Subcutaneous abdominal adipose tissue (tissue), 5 donors: ENCODE data around the gene ARID5A.
"Not testable (repeated sequence)": the region's sequence is repeated elsewhere in the genome, so short reads cannot be mapped to it uniquely, and the experiment has no call there.

Experiments used
- H3K27ac ChIP-seq: one replicate; pipeline ENCODE4 v1.7.0; 2013; ENCODE audit warnings: low read depth, mild to moderate bottlenecking, inconsistent platforms, low read length, moderate library complexity
- H3K27me3 ChIP-seq, 5 donors: one replicate each; pipeline ENCODE4 v1.7.0; 2013; ENCODE audit warnings: low read length in 5 of 5, inconsistent platforms in 1 of 5; ENCODE audit not compliant: control insufficient read depth in 5 of 5, insufficient read depth in 4 of 5
- H3K36me3 ChIP-seq, 5 donors: one replicate each; pipeline ENCODE4 v1.7.0; 2013; ENCODE audit warnings: low read length in 5 of 5; ENCODE audit not compliant: control insufficient read depth in 5 of 5, insufficient read depth in 5 of 5
- H3K4me1 ChIP-seq, 5 donors: one replicate each; pipeline ENCODE4 v1.7.0; 2013; ENCODE audit warnings: low read length in 5 of 5, mild to moderate bottlenecking in 3 of 5, moderate library complexity in 1 of 5; ENCODE audit not compliant: control insufficient read depth in 5 of 5, insufficient read depth in 5 of 5
- H3K4me3 ChIP-seq, 5 donors: one replicate each; pipeline ENCODE4 v1.7.0; 2013; ENCODE audit warnings: low read length in 5 of 5, low read depth in 1 of 5
- H3K9ac ChIP-seq, 5 donors: one replicate each; pipeline ENCODE4 v1.7.0; 2013; ENCODE audit warnings: low read length in 5 of 5, mild to moderate bottlenecking in 4 of 5, moderate library complexity in 3 of 5
- H3K9me3 ChIP-seq, 5 donors: one replicate each; pipeline ENCODE4 v1.7.0; 2013; ENCODE audit warnings: low read length in 5 of 5; ENCODE audit not compliant: control insufficient read depth in 5 of 5
- donor health status: healthy.
- donor health status: healthy.
- donor health status: healthy.
- donor health status: healthy.
- donor health status: healthy.

The ARID5A gene, protein sequence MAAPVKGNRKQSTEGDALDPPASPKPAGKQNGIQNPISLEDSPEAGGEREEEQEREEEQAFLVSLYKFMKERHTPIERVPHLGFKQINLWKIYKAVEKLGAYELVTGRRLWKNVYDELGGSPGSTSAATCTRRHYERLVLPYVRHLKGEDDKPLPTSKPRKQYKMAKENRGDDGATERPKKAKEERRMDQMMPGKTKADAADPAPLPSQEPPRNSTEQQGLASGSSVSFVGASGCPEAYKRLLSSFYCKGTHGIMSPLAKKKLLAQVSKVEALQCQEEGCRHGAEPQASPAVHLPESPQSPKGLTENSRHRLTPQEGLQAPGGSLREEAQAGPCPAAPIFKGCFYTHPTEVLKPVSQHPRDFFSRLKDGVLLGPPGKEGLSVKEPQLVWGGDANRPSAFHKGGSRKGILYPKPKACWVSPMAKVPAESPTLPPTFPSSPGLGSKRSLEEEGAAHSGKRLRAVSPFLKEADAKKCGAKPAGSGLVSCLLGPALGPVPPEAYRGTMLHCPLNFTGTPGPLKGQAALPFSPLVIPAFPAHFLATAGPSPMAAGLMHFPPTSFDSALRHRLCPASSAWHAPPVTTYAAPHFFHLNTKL

DNA sequence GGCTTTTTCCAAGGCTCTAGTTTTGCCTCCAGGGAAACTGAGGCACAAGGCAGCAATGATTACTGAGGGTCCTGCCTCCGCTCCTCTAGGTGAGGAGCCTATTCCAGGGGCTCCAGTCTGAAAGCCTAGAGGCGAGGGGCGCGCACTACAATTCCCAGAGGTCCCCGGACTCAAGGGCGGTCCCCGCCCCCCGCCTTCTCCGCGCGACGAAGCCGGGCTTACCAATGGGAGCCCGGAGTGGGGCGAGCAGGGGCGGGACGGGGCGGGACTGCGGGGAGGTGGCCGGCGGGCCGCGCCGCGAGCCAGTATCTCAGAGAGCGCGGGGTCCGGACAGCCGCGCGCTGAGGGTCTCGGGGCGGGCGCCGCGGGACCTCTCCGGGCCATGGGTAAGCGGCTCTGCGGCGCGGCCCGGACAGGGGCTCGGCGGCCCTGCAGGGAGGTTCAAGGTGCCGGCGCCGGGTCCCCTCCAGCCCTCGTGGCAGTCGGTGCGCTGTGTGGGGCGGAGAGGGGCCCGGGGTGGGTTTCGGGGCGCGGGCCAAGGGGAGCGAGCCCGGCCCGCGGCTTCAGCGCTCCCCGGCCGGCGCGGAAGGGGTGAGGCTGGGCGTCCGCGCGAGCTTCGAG is at the start of gene ARID5A:
TSS of gene ARID5A (plus strand) at position 308 of the 621 bp plus-strand sequence. CDS start at position 383, 75 bp downstream.
- Histone ChIP-seq H3K4me3 (peak within 1 kb of the TSS; percentile 70 to 93 (median 82)), H3K36me3 (no peaks in the 10 kb centered on the region), H3K27ac (peak within 1 kb of the TSS; percentile 60), H3K4me1 (peaks cover 25 to 83% (median 72%) of the 10 kb centered on the region in 5 donors), H3K9me3 (no peaks in the 10 kb centered on the region), H3K27me3 (peaks cover 0 to 6% (median 0%) of the 10 kb centered on the region in 5 donors), H3K9ac (peak within 1 kb of the TSS in 4 of 5 donors; percentile 69 to 84 (median 83))

DNA sequence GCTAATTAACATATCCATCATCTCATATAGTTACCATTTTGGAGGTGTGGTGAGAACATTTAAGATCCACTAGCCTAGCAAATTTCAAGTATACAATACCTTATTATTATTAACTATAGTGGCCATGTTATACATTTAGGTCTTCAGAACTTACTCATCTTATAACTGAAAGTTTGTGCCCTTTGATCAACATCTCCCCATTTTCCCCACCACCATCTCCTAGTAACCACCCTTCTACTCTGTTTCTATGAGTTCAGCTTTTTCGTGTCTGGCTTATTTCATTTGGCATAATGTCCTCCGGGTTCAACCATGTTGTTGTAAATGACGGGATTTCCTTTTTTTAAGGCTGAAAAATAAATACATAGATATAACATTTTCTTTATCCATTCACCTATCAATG is 47.3 kb upstream of the ARID5A start:
- H3K36me3 ChIP-seq, result no peaks in the 10 kb centered on the region
- H3K9ac ChIP-seq, result no peak overlapping the region
- H3K4me1 ChIP-seq, result peaks cover 3 to 18% (median 12%) of the 10 kb centered on the region in 5 donors
- no peak overlapping the region for H3K4me3 ChIP-seq
- no peak overlapping the region for H3K27ac ChIP-seq
- H3K9me3 ChIP-seq, result peaks cover 0 to 6% (median under 1%) of the 10 kb centered on the region in 5 donors
- no peaks in the 10 kb centered on the region for H3K27me3 ChIP-seq

DNA sequence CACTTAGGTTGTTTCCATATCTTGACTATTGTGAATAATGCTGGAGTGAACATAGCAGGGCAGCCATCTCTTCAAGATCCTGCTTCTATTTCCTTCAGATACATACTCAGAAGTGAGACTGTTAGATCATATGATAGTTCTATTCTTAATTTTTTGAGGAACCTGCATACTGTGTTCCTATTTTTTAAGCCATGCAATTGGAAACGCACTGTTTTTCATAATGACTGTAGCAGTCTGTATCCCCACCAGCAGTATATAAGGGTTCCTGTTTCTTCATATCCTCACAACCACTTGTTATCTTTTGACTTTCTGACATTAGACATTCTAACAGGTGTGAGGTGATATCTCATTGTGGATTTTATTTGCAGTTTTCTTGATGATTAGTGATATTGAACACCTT is 46.9 kb upstream of the ARID5A start:
- Histone ChIP-seq H3K4me1 (peaks cover 3 to 18% (median 12%) of the 10 kb centered on the region in 5 donors), H3K27me3 (no peaks in the 10 kb centered on the region), H3K27ac (no peak overlapping the region), H3K4me3 (no peak overlapping the region), H3K9ac (no peak overlapping the region), H3K36me3 (no peaks in the 10 kb centered on the region), H3K9me3 (peaks cover 0 to 8% (median 3%) of the 10 kb centered on the region in 5 donors)

DNA sequence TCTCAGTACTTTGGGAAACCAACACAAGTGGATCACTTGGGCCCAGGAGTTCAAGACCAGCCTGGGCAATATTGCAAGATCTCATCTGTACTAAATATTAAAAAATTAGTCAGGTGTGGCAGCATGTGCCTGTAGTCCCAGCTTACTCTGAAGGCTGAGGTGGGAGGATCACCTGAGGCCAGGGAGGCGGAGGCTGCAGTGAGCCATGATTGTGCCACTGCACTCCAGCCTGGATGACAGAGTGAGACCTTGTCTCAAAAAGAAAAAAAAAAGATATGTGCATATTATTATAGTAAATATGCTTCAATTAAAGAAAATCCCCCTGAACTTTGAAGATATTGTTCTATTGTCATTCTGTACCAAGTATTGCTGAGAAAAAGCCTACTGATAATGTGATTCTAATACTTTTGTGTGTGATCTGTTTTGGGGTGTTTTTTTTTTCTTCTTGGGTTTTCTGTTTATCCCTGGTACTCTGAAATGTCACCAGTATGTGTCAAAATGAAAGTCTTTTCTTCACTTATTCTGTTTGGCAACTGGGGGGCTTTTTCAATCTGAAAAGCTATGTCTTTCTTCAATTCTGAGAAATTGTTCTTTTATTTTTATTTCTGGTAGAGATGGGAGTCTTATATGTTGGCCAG is 44.6 kb upstream of the ARID5A start:
- Histone ChIP-seq H3K4me3 (no peak overlapping the region), H3K27ac (no peak overlapping the region), H3K9me3 (peaks cover 0 to 8% (median 3%) of the 10 kb centered on the region in 5 donors), H3K9ac (no peak overlapping the region), H3K4me1 (peaks cover 0 to 2% (median 0%) of the 10 kb centered on the region in 5 donors), H3K27me3 (peaks cover 0 to 2% (median 0%) of the 10 kb centered on the region in 5 donors), H3K36me3 (no peaks in the 10 kb centered on the region)

DNA sequence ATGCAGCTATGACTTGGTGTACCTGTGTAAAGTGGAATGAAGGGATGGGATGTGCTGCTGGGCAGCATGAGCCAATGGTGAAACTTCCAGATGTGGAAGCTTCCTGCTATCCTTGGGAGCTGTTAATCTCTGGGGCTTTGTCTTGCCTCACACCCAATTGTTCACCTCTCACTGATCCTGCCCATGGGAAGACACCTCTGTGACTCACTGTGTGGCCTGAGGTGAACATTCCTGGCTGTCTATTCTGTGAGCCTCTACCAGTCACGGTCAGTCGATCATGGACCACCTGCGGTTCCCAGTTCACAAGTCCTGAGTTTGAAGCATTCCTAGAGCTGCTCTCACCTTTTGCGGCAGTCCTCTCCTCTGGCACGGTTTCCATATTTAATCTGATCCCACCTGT is 43.5 kb upstream of the ARID5A start:
- H3K9ac ChIP-seq, result no peak overlapping the region
- no peaks in the 10 kb centered on the region for H3K4me1 ChIP-seq
- no peak overlapping the region for H3K27ac ChIP-seq
- peaks cover 0 to 9% (median 0%) of the 10 kb centered on the region in 5 donors for H3K27me3 ChIP-seq
- H3K4me3 ChIP-seq, result no peak overlapping the region
- peaks cover 0 to 8% (median 3%) of the 10 kb centered on the region in 5 donors for H3K9me3 ChIP-seq
- no peaks in the 10 kb centered on the region for H3K36me3 ChIP-seq

DNA sequence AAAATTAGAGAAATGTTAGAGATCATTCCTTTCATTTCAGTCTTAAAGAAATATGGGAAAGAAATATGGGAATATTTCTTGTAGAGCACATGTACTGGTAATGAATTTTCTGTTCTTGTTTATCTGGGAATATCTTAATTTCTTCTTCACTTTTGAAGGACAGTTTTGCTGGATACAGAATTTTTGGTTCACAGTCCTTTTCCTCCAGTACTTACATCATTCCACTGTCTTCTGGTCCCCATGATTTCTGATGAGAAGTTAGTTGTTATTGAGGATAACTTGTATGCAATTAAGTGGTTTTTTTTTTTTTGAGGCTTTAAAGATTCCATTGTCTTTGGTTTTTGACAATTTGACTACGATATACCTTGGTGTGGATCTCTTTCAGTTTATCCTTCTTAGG is 42.4 kb upstream of the ARID5A start:
- no peak overlapping the region for H3K4me3 ChIP-seq
- H3K36me3 ChIP-seq, result no peaks in the 10 kb centered on the region
- no peaks in the 10 kb centered on the region for H3K4me1 ChIP-seq
- H3K27me3 ChIP-seq, result peaks cover 0 to 11% (median 0%) of the 10 kb centered on the region in 5 donors
- H3K9me3 ChIP-seq, result peaks cover 0 to 8% (median 3%) of the 10 kb centered on the region in 5 donors
- H3K9ac ChIP-seq, result no peak overlapping the region
- H3K27ac ChIP-seq, result no peak overlapping the region

DNA sequence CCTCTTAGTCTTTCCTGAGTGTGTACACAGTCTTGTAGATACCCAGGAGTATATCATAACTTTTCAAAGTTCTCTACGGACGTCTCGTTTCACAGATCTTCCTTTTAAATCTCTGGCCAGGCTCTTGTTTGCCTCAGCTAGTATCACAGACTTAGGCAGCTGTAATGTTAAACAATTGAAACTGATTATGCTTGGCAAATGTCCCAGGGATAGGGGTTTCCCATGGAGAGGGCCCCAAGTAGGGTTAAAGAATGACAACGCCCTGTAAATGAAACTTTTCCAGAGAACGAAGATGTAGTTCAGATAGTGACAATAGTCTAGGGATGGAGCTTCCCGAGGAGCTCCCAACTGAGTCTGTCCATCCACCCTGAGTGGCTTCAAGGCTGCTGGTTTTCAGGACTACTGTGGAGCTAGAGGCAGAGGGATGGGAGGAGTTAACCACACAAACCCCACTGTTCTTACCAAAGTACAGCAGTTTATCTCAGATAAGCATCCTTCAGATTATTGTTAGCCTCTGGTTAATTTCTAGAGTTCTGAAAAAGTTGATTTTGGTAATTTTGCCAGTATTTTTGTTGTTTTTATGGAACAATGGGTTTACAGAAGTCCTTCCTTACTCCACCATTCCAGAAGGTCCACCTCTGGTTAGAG is 40.4 kb upstream of the ARID5A start:
- H3K27ac ChIP-seq, result no peak overlapping the region

DNA sequence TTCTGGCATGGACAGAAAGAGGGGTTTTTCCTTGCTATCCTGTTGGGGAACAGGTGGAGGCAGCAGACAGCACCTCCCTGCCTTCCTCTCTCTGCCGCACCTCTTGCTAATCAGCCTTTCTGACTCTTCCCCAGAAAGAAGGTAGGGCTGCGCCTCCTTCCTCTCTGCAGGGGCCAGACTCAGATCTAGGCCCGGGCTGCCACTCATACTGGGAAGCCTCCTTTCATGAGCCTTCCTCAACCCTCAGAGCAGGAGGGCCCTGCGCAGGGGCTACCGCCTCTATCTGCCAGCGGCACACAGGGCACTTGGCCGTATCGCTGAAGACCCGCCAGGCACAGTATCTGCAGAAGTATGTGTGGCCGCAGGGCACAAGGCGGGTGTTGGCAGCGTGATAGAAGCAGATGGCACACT is 38.5 kb upstream of the ARID5A start:
- Histone ChIP-seq H3K4me3 (no peak overlapping the region), H3K36me3 (no peaks in the 10 kb centered on the region), H3K9me3 (peaks cover 0 to 8% (median 3%) of the 10 kb centered on the region in 5 donors), H3K27me3 (peaks cover 9 to 41% (median 12%) of the 10 kb centered on the region in 5 donors), H3K27ac (no peak overlapping the region), H3K9ac (no peak overlapping the region), H3K4me1 (peaks cover 0 to 24% (median 8%) of the 10 kb centered on the region in 5 donors)

More for the DNA sequence above, 40.4 kb upstream of the ARID5A start:
- H3K36me3 ChIP-seq, result no peaks in the 10 kb centered on the region
- no peak overlapping the region for H3K9ac ChIP-seq
- no peak overlapping the region for H3K4me3 ChIP-seq
- peaks cover 6 to 24% (median 9%) of the 10 kb centered on the region in 5 donors for H3K27me3 ChIP-seq
- peaks cover 0 to 5% (median 0%) of the 10 kb centered on the region in 5 donors for H3K4me1 ChIP-seq
- H3K9me3 ChIP-seq, result peaks cover 0 to 8% (median 3%) of the 10 kb centered on the region in 5 donors

DNA sequence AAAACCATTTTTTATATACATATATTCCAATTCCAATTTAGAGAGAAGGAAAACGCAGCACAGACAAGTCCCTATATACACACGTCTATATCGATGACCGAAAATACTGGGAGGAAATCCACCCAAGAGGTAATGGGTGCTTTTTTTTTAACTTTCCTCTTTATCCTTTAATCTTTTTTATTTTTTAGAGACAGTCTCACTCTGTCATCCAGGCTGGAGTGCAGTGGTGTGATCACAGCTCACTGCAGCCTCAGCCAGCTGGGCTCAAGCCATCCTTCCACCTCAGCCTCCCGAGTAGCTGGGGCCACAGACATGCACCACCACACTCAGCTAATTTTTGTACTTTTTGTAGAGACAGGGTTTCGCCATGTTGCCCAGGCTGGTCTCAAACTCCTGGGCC is 37.9 kb upstream of the ARID5A start:
- Histone ChIP-seq H3K27me3 (peaks cover 9 to 47% (median 12%) of the 10 kb centered on the region in 5 donors), H3K4me1 (peaks cover 0 to 30% (median 11%) of the 10 kb centered on the region in 5 donors)
- H3K9ac ChIP-seq, H3K9me3 ChIP-seq, H3K36me3 ChIP-seq, H3K27ac ChIP-seq, H3K4me3 ChIP-seq: not testable (repeated sequence)
